MV-4-11 (cell line): Measurements from ENCODE around the gene LCNL1.
"Not testable (repeated sequence)": the region's sequence is repeated elsewhere in the genome, so short reads cannot be mapped to it uniquely, and the experiment has no call there.

Experiments
- DNase-seq: peaks from one replicate; lab custom pipeline; 2025; lab: John Stamatoyannopoulos, UW

LCNL1 gene

DNA sequence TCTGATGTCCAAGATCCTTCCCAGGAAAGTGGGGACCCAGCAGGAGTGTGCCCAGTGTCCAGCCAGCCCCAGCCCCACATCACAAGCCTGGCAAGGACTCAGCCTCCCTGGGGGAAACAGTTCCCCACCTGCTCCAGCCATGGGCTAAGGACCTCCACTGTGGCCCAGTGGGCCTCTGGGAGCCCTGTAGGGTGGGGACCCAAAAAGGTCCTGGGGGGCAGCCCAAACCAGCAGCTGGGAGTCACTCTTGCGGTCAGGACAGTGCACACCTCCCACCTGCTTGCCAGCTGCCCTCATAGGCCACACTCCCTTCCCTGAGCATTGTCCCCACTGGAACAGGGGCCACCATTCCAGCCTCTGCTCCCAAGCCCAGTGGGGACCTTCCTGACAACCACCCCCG is 43.6 kb downstream of the LCNL1 start:
- DNase-seq: no peak

DNA sequence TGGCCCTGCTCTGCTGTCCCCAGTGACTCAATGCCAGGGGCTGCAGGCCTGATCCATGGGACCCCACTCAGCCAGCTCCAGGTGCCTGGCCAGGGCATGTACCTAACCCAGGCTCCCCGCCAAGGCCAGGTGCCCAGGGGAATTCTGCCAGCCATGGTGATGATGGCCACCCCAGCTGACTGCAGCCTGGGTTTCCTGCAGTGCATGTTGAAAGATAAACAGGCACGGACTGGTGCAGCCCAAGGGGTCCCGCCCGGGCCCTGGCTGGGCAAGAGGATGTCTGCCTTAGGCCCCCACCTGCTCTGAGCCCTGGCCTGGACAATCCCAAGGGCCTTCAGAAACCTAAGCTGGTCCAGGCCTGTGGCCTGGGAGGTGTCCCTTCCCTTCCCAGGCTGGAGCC is 44.0 kb downstream of the LCNL1 start:
- DNase-seq: no peak

DNA sequence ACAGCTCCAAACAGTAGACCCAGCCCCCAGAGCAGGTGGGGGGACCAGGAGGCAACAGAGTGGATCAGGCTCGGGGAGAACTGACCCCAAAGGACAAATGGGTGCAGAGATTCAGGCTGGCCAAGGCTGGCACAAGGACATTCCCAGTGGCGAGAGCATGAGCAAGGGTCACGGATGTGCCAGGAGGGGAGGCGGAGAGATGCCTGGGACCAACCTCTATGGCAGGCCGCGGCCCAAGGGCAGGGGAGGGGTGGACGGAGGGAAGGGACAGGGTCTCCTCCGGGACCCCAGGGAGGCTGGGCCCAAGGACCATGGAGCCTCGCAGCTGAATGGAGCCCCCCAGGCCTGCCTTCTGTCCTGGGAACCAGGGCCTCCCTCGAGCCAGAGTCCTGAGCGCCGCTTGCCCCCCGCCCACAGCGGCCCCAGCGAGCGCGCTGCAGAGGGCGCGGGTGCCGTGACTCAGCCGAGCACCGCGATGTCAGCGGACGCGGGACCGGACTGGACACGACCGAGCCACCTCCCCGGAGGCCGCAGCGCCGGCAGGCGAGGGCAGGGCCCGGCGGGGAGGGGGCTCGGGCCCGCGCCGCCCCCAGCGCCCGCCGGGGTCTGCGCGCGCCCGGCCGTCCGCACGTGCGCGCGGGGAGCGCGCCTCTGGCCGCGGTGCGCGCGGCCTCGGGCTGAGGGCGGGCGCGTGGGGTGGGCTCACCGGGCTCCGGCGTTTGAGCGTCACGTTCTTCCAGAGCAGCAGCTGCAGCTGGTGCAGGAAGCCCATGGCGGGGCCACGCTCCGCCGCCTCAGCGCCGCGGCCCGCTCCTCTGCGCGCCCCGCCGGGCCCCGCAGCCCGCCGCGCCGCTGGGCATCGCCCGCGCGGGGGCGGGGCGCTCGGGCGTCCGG is 44.8 kb downstream of the LCNL1 start, which contains the start of gene ABCA2:
ABCA2 (minus strand) TSS at position 869 of the 894 bp plus-strand sequence; CDS start at position 772, 97 bp downstream.
- DNase-seq: no peak

DNA sequence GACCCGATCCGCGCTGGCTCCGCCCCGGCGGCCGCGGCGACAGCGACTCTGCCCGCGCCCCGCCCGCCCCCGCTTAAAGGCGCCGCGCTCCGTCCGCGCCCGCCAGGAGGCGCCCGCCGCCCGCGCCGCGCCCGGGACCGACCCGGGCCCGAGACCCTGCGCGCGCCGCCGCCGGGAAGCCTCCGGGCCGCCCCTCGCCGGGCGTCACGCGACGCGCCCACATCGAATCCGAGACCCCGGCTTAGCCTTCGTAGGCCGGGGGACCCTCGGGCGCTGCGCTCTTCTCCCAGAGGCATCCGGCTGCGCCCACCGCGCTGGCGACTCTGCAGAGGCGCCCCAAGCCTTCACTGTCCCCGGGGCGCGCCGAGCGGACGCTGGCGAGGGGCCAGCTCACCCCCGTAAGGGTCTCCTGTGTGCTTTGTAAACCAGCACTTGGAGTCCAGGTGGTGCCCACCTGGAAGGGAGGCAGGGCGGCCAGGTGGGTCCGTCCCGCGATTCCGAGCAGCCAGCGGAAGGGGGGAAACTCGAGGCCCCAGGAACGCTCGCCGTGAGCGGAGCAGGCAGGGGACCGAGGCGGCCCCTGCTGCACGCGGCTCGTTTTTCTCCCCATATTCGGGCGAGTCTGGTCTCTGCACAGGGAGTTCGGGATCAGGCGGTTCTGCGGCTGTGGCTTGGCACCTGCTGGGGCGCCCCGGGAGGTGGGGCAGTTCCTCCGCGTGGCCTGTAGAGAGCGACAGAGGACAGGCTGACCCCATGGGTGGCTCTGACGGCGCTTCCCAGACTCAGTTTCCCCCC is 45.7 kb downstream of the LCNL1 start:
- peak; percentile 69 for DNase-seq

DNA sequence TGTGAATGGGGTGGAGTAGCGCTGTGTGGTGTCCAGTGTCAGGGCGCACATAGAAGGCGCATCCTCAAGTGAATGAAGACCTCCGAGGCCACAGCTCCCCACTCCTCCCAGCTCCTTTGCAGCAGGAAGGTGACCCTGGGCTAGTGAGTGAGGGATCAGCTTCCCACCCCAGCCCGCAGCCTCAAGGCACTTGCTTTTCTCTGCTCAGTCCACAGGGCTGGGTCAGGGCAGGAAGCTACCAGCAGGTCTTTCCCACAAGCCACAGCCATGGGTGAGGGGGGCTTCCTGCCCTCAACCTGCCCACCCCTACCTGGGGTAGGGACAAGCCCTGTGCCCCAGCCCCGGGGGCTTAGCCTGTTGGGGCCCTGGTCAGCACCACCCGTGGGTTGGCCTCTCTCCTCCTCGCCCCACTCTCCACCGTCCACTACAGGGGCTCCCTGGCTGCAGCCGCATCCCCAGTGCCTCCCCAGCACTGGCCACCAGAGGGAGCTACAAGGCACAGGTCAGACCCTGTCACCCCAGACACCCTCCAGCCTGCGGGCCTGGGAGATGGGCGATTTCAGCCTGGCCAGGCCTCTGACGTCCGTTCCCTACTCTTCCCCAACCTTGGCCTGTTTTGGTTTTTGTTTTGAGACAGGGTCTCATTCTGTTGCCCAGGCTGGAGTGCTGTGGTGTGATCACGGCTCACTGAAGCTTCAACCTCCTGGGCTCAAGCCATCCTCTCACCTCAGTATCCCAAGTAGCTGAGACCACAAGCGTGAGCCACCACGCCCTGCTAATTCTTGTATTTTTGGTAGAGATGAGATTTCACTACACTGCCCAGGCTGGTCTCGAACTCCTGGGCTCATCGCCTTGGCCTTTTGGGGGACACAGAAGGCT is 46.5 kb downstream of the LCNL1 start:
- DNase-seq: peak; percentile 79

DNA sequence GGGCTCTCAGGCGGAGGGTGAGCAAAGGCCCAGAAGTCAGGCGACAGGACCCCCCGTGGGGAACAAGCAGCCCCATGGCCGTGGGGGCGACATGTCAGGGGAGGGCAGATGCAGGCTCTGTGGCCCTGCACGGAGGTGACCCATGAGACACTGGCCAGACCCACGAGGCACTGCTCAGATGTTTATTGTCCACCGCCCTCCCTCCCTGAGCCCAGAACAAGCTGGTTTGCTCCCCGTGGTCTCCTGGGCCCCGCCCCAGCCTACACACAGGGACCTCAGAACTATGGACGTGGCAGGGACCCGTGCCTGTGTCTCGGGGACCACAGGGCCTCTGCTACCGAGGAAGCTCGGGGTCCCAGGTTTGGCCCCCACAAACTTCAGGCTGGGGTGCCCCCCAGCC is 47.2 kb downstream of the LCNL1 start:
- peak; percentile 31 for DNase-seq

DNA sequence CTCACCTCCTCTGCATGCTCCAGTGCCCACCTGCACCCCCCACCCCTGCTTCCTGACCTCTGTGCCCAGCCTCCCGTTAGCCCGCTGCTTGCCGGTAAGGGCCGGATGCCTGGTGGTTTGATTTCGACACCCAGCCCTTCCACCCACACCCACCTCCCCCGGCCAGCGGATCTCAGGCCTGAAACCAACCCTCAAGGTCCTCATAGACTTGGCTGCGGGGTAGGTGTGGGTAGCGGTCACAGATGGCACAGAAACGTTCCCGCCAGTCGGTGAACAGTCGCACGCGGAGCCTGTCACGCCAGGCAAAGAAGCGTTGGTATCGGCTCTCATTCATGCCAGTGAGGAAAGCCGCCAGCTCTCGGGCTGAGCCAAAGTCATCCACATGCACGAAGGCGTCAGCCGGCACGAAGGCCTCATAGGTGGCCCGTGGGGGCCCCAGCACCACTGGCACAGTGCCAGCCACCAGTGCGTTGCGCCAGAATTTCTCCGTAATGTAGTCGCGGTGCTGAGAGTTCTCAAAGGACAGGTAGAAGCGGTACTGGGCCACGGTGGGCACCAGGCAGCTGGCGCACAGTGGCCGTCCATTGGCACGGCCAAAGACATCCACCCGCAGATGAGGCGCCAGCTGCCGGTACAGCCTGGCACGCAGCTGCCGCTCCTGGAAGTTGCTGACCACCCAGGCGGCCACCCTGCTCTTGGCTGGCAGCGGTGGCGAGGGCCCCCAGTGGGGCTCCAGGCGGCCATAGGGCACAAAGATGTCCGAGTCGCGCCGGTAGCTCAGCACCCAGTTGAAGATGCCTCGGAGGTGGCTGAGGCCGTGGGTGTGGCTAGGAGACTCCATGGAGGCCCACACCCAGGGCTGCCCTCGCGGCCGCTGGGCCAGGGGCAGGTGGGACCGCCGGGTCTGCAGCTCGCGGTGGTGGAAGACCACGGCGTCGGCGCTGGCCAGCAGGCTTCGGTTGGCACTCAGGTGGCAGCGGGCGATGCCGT is 48.0 kb downstream of the LCNL1 start:
- DNase-seq: peak; percentile 91

DNA sequence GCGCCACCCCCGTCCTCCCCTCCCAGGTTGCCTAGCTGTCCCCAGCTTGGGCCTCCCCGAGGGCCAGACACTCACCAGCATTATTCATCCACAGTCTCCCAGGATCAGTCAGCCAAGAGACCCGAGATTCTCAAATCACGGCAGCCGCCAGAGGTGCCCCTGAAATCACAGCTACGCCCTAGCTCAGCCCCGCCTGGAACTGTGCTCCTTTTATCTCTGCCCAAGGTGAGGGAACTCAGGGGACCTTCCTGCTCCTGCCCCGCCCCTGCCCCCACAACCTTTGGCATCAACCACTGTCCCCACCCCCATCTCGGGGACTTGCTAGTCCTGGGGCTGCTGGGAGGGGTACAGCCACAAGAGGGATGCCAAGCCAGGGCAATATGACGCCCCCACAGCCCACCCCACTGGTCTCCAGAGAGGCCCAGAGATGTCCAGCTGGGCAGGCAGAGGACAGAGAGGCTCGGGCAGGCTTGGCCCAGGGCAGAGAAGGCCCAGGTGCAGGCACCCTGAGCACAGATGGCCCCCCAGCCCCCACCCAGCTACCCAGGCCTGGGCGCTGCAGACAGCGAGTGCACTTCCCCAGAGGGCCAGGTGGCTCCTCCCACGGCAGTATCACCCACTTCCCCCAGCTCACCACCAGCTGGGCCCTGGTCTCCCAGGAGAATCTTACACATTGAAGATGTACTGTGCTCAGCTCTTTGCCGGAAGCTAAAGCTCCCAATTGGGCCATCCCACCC is 49.3 kb downstream of the LCNL1 start, which contains the start of gene FUT7:
FUT7 (minus strand) TSS at position 185 of the 737 bp plus-strand sequence; CDS start at position 88, 97 bp downstream.
- DNase-seq: peak; percentile 76

DNA sequence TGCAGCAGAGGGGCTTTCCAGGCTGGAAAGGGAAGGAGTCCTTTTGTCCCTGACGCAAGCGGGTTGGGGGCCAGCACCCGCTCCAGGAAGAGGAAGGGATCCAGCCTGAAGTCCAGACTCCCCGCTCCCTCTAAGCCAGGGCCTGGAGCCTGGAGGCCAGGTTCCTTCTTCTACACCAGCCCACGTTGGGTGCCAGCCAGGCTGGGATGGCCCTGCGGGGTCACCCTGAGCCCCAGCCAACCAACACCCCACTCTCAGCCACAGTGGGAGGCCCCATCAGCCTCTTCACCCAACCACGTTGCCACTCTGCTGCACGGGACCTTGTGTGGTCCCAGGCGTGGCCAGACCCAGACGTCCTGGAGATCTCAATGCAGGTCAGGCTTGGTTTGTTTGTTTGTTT is 50.1 kb downstream of the LCNL1 start:
- DNase-seq: peak; percentile 90

DNA sequence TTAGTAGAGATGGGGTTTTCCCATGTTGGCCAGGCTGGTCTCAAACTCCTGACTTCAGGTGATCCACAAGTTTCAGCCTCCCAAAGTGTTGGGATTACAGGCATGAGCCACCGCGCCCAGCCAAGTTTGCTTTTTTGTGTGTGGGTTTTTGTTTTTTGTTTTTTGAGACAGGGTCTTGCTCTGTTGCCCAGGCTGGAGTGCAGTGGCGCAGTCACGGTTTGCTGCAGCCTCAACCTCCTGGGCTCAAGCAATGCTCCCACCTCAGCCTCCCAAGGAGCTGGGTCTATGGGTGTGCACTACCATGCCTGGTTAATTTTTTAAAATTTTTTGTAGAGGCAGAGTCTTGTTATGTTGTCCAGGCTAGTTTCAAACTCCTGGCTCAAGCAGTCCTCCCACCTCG is 50.7 kb downstream of the LCNL1 start:
- not testable (repeated sequence) for DNase-seq

DNA sequence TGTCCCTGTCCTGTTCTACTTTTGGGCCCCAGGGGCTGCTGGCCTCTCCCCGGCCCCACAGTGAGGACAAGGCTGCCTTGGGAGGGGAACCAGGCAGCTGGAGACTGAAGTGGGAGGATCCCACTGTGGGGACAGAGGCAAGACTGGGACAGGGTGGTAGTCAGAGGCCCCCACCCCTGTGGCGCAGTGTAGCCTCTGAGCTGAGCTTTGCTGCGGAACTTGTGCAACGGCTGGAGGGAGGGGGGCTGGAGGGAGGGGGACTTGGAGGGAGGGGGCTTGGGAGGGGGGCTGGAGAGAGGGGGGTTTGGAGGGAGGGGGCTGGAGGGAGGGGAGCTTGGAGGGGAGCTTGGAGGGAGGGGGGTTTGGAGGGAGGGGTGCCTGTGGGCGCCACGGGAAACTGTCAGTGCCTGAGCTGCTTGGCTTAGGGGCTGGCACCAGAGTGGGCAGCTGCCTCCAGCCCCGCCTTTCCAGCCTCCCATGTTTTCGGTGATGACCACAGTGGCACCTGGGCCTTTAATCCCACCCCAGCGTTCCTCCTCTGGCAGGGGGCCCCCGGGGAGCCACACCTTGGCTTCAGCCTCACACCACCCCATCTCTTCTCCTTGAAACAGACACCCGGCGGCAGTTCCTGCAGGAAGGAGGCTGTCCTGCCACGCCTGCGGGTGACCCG is 51.4 kb downstream of the LCNL1 start:
- peak; percentile 82 for DNase-seq

DNA sequence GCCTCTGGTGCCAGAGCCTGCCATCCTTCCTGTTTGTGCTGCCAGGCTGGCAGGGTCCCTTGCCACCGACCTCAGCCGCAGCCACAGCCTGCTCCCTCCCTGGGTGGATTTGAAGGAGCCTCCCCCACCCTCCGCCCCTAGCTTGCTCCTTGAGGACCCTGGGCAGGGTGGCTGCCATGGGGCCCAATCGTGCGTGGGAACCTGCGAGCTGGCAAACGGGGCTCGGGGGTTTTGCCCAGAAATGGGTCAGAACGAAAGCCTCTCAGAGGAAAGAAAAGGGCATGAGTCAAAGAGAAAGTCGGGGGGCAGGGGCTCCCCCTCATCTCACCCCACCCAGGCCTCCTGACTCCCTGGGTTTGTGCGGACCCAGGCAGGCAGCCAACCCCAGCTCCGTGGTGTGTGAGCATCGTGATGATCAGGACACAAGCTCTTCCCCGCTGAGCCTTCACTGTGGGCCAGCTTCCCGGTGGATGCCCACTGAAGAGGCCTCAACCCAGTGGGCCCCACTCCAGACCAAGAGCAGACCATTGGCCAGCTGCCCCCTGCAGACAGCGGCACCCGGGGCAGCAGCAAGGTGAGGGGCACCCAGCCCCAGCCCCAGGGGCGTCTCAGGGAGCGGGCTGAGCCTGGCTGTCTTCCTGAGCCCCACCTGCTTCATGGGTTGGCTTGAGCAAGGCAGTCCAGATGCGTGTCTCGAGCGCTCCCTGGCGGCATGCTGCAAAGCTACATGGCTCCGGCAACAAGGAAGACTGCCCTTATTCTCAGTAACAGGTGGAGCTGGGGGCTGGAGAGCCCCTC is 52.1 kb downstream of the LCNL1 start:
- DNase-seq: peak; percentile 82
